Measurements from ENCODE around the gene ACKR1.

The ACKR1 gene

GRCh38 chr1:159200769-159201168 lies 3.9 kb upstream of the ACKR1 start:
- peaks cover 4% of the 10 kb centered on the region; the same call in 1 of the 2 replicates for H3K4me1 ChIP-seq (ENCODE audit: insufficient read depth, low read length)

GRCh38 chr1:159201642-159202041 lies 3.0 kb upstream of the ACKR1 start:
- no peaks in the 10 kb centered on the region for H3K36me3 ChIP-seq (ENCODE audit: insufficient read depth, low read length)
- no peak overlapping the region for H3K9ac ChIP-seq (ENCODE audit: low read depth, low read length)
- H3K9me3 ChIP-seq (ENCODE audit: control insufficient read depth, insufficient read depth, low read length): no peaks in the 10 kb centered on the region

More at GRCh38 chr1:159200769-159201168, 3.9 kb upstream of the ACKR1 start:
- H3K9me3 ChIP-seq (ENCODE audit: control insufficient read depth, insufficient read depth, low read length): no peaks in the 10 kb centered on the region
- H3K9ac ChIP-seq (ENCODE audit: low read depth, low read length): no peak overlapping the region
- no peaks in the 10 kb centered on the region for H3K36me3 ChIP-seq (ENCODE audit: insufficient read depth, low read length)

GRCh38 chr1:159203610-159204009 lies 1.1 kb upstream of the ACKR1 start:
- Histone ChIP-seq H3K9ac (ENCODE audit: low read depth, low read length) (no peak overlapping the region), H3K36me3 (ENCODE audit: insufficient read depth, low read length) (no peaks in the 10 kb centered on the region), H3K4me1 (ENCODE audit: insufficient read depth, low read length) (peaks cover 4% of the 10 kb centered on the region; the same call in 1 of the 2 replicates), H3K9me3 (ENCODE audit: control insufficient read depth, insufficient read depth, low read length) (no peaks in the 10 kb centered on the region)

More at GRCh38 chr1:159201642-159202041, 3.0 kb upstream of the ACKR1 start:
- peaks cover 4% of the 10 kb centered on the region; the same call in 1 of the 2 replicates for H3K4me1 ChIP-seq (ENCODE audit: insufficient read depth, low read length)

- Histone ChIP-seq H3K9me3 (ENCODE audit: control insufficient read depth, insufficient read depth, low read length) (no peaks in the 10 kb centered on the region), H3K9ac (ENCODE audit: low read depth, low read length) (no peak overlapping the region), H3K36me3 (ENCODE audit: insufficient read depth, low read length) (no peaks in the 10 kb centered on the region), H3K4me1 (ENCODE audit: insufficient read depth, low read length) (peaks cover 4% of the 10 kb centered on the region; the same call in 1 of the 2 replicates)
Measured at GRCh38 chr1:159205225-159205624, 550 bp downstream of the ACKR1 start.

GRCh38 chr1:159206110-159206509 lies 1.4 kb downstream of the ACKR1 start:
- Histone ChIP-seq H3K9me3 (ENCODE audit: control insufficient read depth, insufficient read depth, low read length) (no peaks in the 10 kb centered on the region), H3K4me1 (ENCODE audit: insufficient read depth, low read length) (no peaks in the 10 kb centered on the region), H3K36me3 (ENCODE audit: insufficient read depth, low read length) (no peaks in the 10 kb centered on the region), H3K9ac (ENCODE audit: low read depth, low read length) (no peak overlapping the region)

GRCh38 chr1:159207080-159207479 lies 2.4 kb downstream of the ACKR1 start:
- no peaks in the 10 kb centered on the region for H3K4me1 ChIP-seq (ENCODE audit: insufficient read depth, low read length)
- H3K36me3 ChIP-seq (ENCODE audit: insufficient read depth, low read length): no peaks in the 10 kb centered on the region
- no peak overlapping the region for H3K9ac ChIP-seq (ENCODE audit: low read depth, low read length)
- H3K9me3 ChIP-seq (ENCODE audit: control insufficient read depth, insufficient read depth, low read length): no peaks in the 10 kb centered on the region

- Histone ChIP-seq H3K9me3 (ENCODE audit: control insufficient read depth, insufficient read depth, low read length) (no peaks in the 10 kb centered on the region), H3K4me1 (ENCODE audit: insufficient read depth, low read length) (no peaks in the 10 kb centered on the region), H3K9ac (ENCODE audit: low read depth, low read length) (no peak overlapping the region), H3K36me3 (ENCODE audit: insufficient read depth, low read length) (no peaks in the 10 kb centered on the region)
Measured at GRCh38 chr1:159207774-159208173, 3.1 kb downstream of the ACKR1 start.

- no peak overlapping the region for H3K9ac ChIP-seq (ENCODE audit: low read depth, low read length)
- no peaks in the 10 kb centered on the region for H3K9me3 ChIP-seq (ENCODE audit: control insufficient read depth, insufficient read depth, low read length)
- H3K36me3 ChIP-seq (ENCODE audit: insufficient read depth, low read length): no peaks in the 10 kb centered on the region
- H3K4me1 ChIP-seq (ENCODE audit: insufficient read depth, low read length): no peaks in the 10 kb centered on the region
Measured at GRCh38 chr1:159208175-159208825, 3.6 kb downstream of the ACKR1 start.

GRCh38 chr1:159209061-159209460 lies 4.4 kb downstream of the ACKR1 start:
- H3K4me1 ChIP-seq (ENCODE audit: insufficient read depth, low read length): no peaks in the 10 kb centered on the region
- no peaks in the 10 kb centered on the region for H3K36me3 ChIP-seq (ENCODE audit: insufficient read depth, low read length)

GRCh38 chr1:159211331-159212136 lies 6.9 kb downstream of the ACKR1 start:
- H3K9me3 ChIP-seq (ENCODE audit: control insufficient read depth, insufficient read depth, low read length): no peaks in the 10 kb centered on the region
- no peaks in the 10 kb centered on the region for H3K36me3 ChIP-seq (ENCODE audit: insufficient read depth, low read length)
- 0 out of 2 replicates have a peak overlapping the region, but pooled peaks have one; percentile 2 for H3K9ac ChIP-seq (ENCODE audit: low read depth, low read length)
- no peaks in the 10 kb centered on the region for H3K4me1 ChIP-seq (ENCODE audit: insufficient read depth, low read length)

More at GRCh38 chr1:159209061-159209460, 4.4 kb downstream of the ACKR1 start:
- Histone ChIP-seq H3K9me3 (ENCODE audit: control insufficient read depth, insufficient read depth, low read length) (no peaks in the 10 kb centered on the region), H3K9ac (ENCODE audit: low read depth, low read length) (no peak overlapping the region)

GRCh38 chr1:159212596-159212995 lies 7.9 kb downstream of the ACKR1 start:
- Histone ChIP-seq H3K9ac (ENCODE audit: low read depth, low read length) (no peak overlapping the region), H3K9me3 (ENCODE audit: control insufficient read depth, insufficient read depth, low read length) (no peaks in the 10 kb centered on the region), H3K36me3 (ENCODE audit: insufficient read depth, low read length) (no peaks in the 10 kb centered on the region), H3K4me1 (ENCODE audit: insufficient read depth, low read length) (no peaks in the 10 kb centered on the region)

- H3K9me3 ChIP-seq (ENCODE audit: control insufficient read depth, insufficient read depth, low read length): no peaks in the 10 kb centered on the region
- H3K4me1 ChIP-seq (ENCODE audit: insufficient read depth, low read length): peaks cover 7% of the 10 kb centered on the region; the same call in 1 of the 2 replicates
- H3K9ac ChIP-seq (ENCODE audit: low read depth, low read length): no peak overlapping the region
- no peaks in the 10 kb centered on the region for H3K36me3 ChIP-seq (ENCODE audit: insufficient read depth, low read length)
Measured at GRCh38 chr1:159214149-159214760, 9.6 kb downstream of the ACKR1 start.

GRCh38 chr1:159218649-159219636 lies 14.3 kb downstream of the ACKR1 start:
- Histone ChIP-seq H3K9me3 (ENCODE audit: control insufficient read depth, insufficient read depth, low read length) (no peaks in the 10 kb centered on the region), H3K4me1 (ENCODE audit: insufficient read depth, low read length) (peaks cover 10% of the 10 kb centered on the region; the same call in 1 of the 2 replicates), H3K9ac (ENCODE audit: low read depth, low read length) (no peak overlapping the region), H3K36me3 (ENCODE audit: insufficient read depth, low read length) (no peaks in the 10 kb centered on the region)
